Stimulated activated CD4-positive, alpha-beta T cell treated with anti-CD3 and anti-CD28 coated beads, Interleukin-4, amount 100 ng/mL, for 4 hours (primary cell): ENCODE results near the gene ACTR5.

Experiments used
- DNase-seq, 2 experiments: peaks; one replicate each; pipeline ENCODE4 v3.0.0-alpha.2; 2020

ACTR5 gene

GRCh38 chr20:38729767-38730166 lies 18.5 kb upstream of the ACTR5 start:
- DNase-seq = no peak

DNA sequence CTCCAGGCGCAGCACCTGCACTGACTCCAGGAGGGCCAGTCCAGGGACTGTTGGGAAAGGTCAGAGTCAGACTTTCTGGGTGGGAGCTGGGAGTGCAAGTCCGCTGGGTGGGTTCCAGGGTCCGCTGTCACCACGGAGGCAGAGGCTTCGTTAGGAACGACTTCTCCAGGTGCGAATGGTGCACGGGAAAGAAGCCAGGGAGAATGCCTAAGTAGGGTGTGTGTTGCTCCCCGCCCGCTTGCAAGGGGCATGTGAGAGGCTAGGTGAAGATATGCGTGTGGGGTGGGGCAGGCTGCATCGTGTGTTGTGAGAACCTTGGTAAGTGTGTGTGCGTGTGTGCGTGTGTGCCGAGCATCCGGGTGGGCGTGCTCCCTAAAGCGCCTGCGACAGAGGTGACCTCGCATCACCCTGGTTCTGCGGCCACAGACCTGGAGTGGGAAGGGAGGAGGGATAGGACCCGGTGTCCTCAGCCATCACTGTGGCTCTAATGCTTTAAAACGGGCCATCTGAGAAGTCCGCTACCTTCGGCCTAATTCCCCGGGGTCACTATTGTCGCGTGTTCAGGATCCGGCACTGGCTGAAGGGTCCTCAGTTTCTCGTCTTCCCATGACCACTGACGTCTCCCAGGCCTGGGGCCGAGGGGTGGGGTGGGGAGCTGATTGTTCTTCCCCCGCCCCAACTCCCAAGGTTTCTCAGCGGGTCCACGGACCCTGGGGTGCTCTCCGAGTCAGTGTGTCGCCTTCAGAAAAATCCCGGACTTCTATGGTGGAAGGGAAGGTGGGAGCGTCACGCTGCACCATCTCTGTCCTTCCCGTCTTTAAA lies 17.9 kb upstream of the ACTR5 start:
- DNase-seq = peak in 1 of 2 experiments; percentile 1

DNA sequence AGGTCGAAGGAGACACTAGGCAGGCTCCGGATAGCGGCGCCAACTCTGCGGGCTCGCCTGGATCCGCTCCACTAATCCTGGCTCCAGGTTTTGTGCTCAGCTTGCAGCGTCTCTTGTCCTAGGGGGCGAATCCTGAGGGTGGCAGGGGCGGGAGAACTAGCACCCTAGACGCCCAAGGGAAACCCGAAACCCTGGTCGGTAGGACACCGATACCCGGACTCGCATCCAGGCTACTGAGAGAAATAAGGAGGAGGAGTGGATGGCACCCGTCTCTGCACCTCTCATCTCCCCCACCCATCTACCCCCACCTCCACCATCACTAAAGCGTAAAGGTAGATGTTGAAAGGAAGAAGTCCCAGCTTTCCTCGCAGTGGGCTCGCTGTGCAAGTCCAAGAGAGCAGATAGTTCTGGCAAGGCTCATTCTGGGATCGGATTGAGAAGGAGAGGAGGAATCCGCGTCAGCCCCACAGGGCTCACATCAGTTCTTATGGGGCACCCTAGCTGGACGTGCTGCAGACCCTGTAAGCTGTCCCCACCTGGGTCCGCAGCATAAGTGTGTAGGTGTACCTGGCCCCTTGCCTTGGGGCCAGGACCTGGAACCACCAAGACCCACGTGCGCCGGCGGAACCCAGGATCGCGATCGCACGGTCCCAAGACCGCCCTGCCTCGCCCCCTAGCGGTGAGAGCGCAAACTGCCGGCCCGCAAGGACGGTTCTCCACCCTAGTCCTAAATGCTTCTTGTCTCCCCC lies 17.1 kb upstream of the ACTR5 start:
- peak; percentile 70 to 83 for DNase-seq

GRCh38 chr20:38731738-38732113 lies 16.5 kb upstream of the ACTR5 start:
- DNase-seq = no peak

DNA sequence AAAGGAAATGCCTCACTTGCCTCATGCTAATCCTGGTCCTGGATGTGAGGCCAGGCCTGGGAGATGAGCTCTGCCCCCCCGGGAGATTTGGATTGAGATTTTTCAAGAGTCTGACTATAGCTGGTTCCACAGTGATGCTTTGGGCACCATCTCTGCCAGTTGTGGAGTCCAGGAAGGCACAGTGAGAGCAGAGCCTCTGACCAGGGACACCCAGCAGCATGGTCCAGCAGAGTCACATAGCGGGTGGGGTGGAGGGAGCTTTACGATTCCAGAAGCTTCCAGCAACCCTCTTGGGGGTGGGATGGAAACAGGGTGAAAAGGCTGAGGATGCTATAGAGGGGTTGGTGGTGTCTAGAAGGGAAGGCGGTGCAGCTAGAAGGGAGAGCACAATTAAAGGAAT lies 15.3 kb upstream of the ACTR5 start:
- DNase-seq = no peak

DNA sequence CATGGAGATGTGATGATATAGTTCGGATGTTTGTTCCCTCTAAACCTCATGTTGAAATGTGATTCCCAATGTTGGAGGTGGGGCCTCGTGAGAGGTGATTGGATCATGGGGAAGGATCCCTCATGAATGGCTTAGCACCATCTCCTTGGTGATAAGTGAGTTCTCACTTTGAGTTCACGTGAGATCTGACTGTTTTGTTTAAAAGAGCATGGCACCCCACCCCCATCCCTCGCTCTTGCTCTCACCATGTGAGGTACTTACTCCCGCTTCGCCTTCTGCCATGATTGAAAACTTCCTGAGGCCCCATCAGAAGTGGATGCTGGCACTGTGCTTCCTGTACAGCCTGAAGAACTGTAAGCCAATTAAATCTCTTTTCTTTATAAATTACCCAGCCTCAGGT lies 13.1 kb upstream of the ACTR5 start:
- DNase-seq = no peak

GRCh38 chr20:38737887-38738286 lies 10.4 kb upstream of the ACTR5 start:
- no peak for DNase-seq

GRCh38 chr20:38745757-38746156 lies 2.5 kb upstream of the ACTR5 start:
- no peak for DNase-seq

DNA sequence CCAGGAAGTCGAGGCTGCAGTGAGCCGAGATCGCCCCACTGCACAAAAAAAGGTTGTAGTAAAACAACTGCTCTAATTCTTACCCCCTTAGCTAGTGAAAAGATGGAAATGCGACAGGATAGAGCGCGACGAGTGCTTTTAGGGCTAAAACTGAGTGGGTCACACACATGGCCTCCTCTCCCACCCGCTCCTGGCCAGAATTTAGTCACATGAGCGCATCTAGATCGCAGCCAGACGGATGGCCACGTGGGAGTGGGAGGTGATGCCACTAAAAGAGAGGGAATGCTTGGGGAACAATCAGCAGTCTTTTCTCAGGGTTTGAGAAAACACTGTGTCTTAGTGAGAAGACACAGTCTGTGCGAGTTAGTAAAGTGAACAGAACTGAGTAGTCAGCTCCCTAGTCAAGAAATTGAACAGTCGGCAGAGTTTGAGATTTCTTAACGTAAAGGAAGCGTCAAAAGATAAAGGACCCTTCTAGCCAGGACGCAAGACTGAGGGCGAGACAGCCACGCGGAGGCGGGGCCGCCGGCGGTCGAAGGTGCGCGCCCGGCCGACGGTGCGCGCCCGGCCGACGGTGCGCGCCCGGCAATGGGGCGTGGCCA lies 664 bp upstream of the ACTR5 start:
- no peak for DNase-seq

DNA sequence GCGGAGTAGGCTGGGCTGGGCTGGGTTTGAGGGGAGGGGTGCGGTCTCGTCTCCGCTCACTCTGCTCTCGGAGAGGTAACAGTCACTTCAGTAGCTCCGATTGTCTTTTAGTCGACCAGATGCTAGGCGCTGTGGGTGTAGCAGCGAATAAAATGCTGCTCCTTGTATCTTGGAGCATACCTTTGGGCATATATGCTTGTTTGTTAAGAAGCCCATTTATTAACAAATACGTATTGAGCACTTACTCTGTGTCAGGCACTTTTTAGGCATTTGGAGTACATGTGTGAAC lies 545 bp downstream of the ACTR5 start:
- peak; percentile 54 to 66 for DNase-seq

- DNase-seq = no peak
Measured at GRCh38 chr20:38751360-38751976, 3.2 kb downstream of the ACTR5 start.

GRCh38 chr20:38752029-38752428 lies 3.8 kb downstream of the ACTR5 start:
- no peak for DNase-seq

- DNase-seq = no peak
Measured at GRCh38 chr20:38754924-38755323, 6.7 kb downstream of the ACTR5 start.

DNA sequence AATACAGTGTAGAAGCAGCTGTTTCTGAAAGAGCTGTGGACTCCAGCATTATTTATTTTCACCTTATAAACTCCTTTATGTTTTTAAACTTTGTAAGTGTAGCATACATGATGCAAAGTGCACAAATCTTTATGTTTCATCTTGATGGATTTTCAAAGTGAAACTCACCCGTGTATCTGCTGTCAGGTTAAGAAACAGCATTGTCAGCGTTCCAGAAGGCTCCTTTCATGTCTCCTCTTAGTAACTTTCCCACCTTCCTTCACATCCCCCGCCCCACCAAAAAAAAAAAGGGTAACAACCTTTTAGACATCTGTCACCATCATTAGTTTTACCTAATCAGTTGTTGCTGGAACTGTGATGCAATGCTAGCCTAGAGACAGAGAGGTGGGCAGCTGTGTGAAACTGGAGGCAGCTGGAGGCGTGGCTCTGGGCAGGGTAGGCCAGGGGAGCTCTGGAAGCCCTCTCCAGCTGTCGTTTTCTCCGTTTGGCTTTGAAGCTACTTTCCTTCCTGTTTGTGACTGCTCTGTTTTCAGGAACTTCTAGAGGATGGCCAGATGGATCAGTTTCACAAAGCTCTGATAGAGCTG lies 7.2 kb downstream of the ACTR5 start:
- no peak for DNase-seq

GRCh38 chr20:38757145-38757775 lies 9.0 kb downstream of the ACTR5 start:
- DNase-seq = no peak

GRCh38 chr20:38759106-38759505 lies 10.8 kb downstream of the ACTR5 start:
- DNase-seq = no peak

GRCh38 chr20:38760978-38761377 lies 12.7 kb downstream of the ACTR5 start:
- no peak for DNase-seq

GRCh38 chr20:38762174-38762573 lies 13.9 kb downstream of the ACTR5 start:
- no peak for DNase-seq

- no peak for DNase-seq
Measured at GRCh38 chr20:38763616-38764015, 15.4 kb downstream of the ACTR5 start.

GRCh38 chr20:38764567-38765318 lies 16.5 kb downstream of the ACTR5 start:
- DNase-seq = peak; percentile 39 to 64

DNA sequence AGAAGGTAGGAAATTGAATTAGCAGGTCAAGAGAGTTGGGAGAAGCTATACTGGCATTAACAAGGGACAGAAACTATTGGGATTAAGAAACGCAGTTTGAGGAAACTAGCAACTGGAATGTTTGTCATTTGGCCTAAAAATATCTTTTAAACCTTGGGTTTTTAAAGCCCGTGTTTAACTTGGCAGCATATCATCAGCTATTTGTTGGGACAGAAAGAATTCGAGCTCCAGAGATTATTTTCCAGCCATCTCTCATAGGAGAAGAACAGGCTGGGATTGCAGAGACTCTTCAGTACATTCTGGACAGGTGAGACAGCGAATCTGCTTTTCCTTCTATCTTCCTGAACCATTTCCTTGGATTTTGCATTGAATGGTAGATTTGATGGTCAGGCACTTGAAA lies 17.8 kb downstream of the ACTR5 start:
- DNase-seq = no peak
